Measurements from ENCODE around the gene HIBCH.

- no peak for TF ChIP-seq REST (IDR thresholded peaks at IDR 0.05; ENCODE audit: low read depth)
- TF ChIP-seq RAD21 (IDR thresholded peaks at IDR 0.05; ENCODE audit: low read depth): no peak
- no peak for TF ChIP-seq CEBPB (IDR thresholded peaks at IDR 0.05)
- TF ChIP-seq ZBTB7A (IDR thresholded peaks at IDR 0.05; ENCODE audit: low read depth): no peak
- TF ChIP-seq YY1 (IDR thresholded peaks at IDR 0.05; ENCODE audit: low read depth): no peak
- no peak for TF ChIP-seq TAF1 (IDR thresholded peaks at IDR 0.05; ENCODE audit: low read depth)
Observed at GRCh38 chr2:190217616-190218015, 102.0 kb downstream of the HIBCH start.
